Hepatocyte (in vitro differentiated cells): Measurements from ENCODE around the gene MRPL55.

ENCODE experiments used
- EZH2 ChIP-seq: fragments of 200-600 bp; sonication (generic); IDR thresholded peaks from 2 replicates; pipeline ENCODE4 v1.6.1; 2016; ENCODE audit warnings: antibody characterized with exemption, mild to moderate bottlenecking, borderline replicate concordance
- EZH2phosphoT487 ChIP-seq: fragments of 200-600 bp; sonication (generic); IDR thresholded peaks from one replicate; pipeline ENCODE4 v1.6.1; 2018; ENCODE audit warnings: antibody characterized with exemption, mild to moderate bottlenecking, low read depth, moderate library complexity; ENCODE audit not compliant: unreplicated experiment, severe bottlenecking
- TF ChIP-seq, protein P1 (sequence below): fragments of 200-600 bp; sonication (generic); IDR thresholded peaks from 2 replicates; pipeline ENCODE4 v1.5.1; 2016; ENCODE audit warnings: antibody characterized with exemption, mild to moderate bottlenecking; ENCODE audit not compliant: poor library complexity

DNA sequence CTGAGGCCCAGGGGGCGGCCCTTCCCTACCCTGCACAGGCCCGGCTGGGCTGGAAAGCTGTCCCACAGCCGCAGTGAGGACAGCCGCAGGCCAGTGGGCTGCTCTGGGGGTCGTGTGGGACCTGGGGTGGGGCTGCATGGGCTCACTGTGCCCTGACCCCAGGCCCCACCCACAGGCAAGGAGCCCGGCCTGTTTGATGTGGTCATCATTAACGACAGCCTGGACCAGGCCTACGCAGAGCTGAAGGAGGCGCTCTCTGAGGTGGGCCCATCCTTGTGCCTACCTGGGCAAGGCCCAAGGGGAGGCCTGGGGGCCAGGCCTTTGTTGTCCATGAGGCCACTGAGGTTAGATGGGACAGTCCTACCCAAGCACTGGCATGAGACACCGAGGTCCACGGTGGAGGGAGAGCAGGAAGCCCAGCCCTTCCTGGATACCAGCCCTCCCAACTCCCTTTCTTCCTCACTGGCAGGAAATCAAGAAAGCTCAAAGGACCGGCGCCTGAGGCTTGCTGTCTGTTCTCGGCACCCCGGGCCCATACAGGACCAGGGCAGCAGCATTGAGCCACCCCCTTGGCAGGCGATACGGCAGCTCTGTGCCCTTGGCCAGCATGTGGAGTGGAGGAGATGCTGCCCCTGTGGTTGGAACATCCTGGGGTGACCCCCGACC, 39.2 kb upstream of the MRPL55 start:
- TF ChIP-seq, protein P1, sequence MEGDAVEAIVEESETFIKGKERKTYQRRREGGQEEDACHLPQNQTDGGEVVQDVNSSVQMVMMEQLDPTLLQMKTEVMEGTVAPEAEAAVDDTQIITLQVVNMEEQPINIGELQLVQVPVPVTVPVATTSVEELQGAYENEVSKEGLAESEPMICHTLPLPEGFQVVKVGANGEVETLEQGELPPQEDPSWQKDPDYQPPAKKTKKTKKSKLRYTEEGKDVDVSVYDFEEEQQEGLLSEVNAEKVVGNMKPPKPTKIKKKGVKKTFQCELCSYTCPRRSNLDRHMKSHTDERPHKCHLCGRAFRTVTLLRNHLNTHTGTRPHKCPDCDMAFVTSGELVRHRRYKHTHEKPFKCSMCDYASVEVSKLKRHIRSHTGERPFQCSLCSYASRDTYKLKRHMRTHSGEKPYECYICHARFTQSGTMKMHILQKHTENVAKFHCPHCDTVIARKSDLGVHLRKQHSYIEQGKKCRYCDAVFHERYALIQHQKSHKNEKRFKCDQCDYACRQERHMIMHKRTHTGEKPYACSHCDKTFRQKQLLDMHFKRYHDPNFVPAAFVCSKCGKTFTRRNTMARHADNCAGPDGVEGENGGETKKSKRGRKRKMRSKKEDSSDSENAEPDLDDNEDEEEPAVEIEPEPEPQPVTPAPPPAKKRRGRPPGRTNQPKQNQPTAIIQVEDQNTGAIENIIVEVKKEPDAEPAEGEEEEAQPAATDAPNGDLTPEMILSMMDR: no peak
- TF ChIP-seq EZH2phosphoT487 (no peak), EZH2 (no peak)
